GM12801 (cell line): Measurements from ENCODE around the gene KRT77.

Experiments
- CTCF ChIP-seq: IDR thresholded peaks from one replicate; pipeline ENCODE4 v1.5.1; 2011; ENCODE audit warnings: control low read depth; ENCODE audit not compliant: insufficient read length; ENCODE audit errors: extremely low read depth

Gene KRT77

GRCh38 chr12:52650520-52651081 is 52.7 kb downstream of the KRT77 start:
- TF ChIP-seq CTCF: no peak

- no peak for TF ChIP-seq CTCF
Observed at GRCh38 chr12:52649066-52649465, 54.3 kb downstream of the KRT77 start.

- no peak for TF ChIP-seq CTCF
Observed at GRCh38 chr12:52648012-52648550, 55.2 kb downstream of the KRT77 start.

GRCh38 chr12:52647601-52648000 is 55.7 kb downstream of the KRT77 start:
- no peak for TF ChIP-seq CTCF

- no peak for TF ChIP-seq CTCF
Observed at GRCh38 chr12:52646613-52647012, 56.7 kb downstream of the KRT77 start.

- no peak for TF ChIP-seq CTCF
Observed at GRCh38 chr12:52645982-52646381, 57.3 kb downstream of the KRT77 start.

GRCh38 chr12:52645120-52645761 is 58.1 kb downstream of the KRT77 start:
- TF ChIP-seq CTCF: no peak
